Liver (tissue), 9 donors: Measurements from ENCODE around the gene CDCA3. TPM values are rescaled to one million over a fixed set of nuclear protein-coding genes. Genes with fewer than 3 reads are reported as not detected.

Source experiments
- DNase-seq: peaks from one replicate; pipeline ENCODE4 v3.0.0-alpha.2; 2017; ENCODE audit warnings: low spot score
- H3K27ac ChIP-seq, 2 donors: one replicate each; pipeline ENCODE4 v1.7.0; 2013; ENCODE audit warnings: inconsistent platforms in 2 of 2, low read length in 2 of 2, control low read depth in 1 of 2, low read depth in 1 of 2, mild to moderate bottlenecking in 1 of 2
- H3K27me3 ChIP-seq, 4 donors: one replicate each; pipeline versions ENCODE4 v1.6.1 to v1.7.0; 2013; ENCODE audit warnings: low read length in 3 of 4, inconsistent platforms in 1 of 4, mild to moderate bottlenecking in 1 of 4, moderate library complexity in 1 of 4; ENCODE audit not compliant: control insufficient read depth in 4 of 4, insufficient read depth in 4 of 4
- H3K36me3 ChIP-seq, 4 donors: one replicate each; pipeline versions ENCODE4 v1.6.1 to v1.7.0; 2013; ENCODE audit warnings: low read length in 3 of 4, mild to moderate bottlenecking in 3 of 4, low read depth in 1 of 4, moderate library complexity in 1 of 4; ENCODE audit not compliant: control insufficient read depth in 4 of 4, insufficient read depth in 3 of 4
- H3K4me1 ChIP-seq, 4 donors: one replicate each; pipeline versions ENCODE4 v1.6.1 to v1.7.0; 2013; ENCODE audit warnings: low read length in 3 of 4, mild to moderate bottlenecking in 3 of 4, moderate library complexity in 1 of 4; ENCODE audit not compliant: control insufficient read depth in 4 of 4, insufficient read depth in 4 of 4
- H3K4me3 ChIP-seq, 3 donors: one replicate each; pipeline versions ENCODE4 v1.6.1 to v1.7.0; 2013; ENCODE audit warnings: low read length in 3 of 3, control low read depth in 1 of 3, low read depth in 1 of 3, mild to moderate bottlenecking in 1 of 3
- H3K9ac ChIP-seq, 2 donors: one replicate each; pipeline ENCODE4 v1.7.0; 2013; ENCODE audit warnings: low read length in 2 of 2, mild to moderate bottlenecking in 2 of 2, moderate library complexity in 2 of 2, control low read depth in 1 of 2, low read depth in 1 of 2
- H3K9me3 ChIP-seq, 4 donors: one replicate each; pipeline versions ENCODE4 v1.6.1 to v1.7.0; 2013; ENCODE audit warnings: low read length in 3 of 4; ENCODE audit not compliant: control insufficient read depth in 4 of 4
- FOXA1 ChIP-seq: IDR thresholded peaks from 2 replicates; pipeline ENCODE4 v1.6.1; 2016; ENCODE audit warnings: antibody characterized with exemption
- FOXA2 ChIP-seq: IDR thresholded peaks from 2 replicates; pipeline ENCODE4 v1.6.1; 2016; ENCODE audit warnings: antibody characterized with exemption
- GABPA ChIP-seq, 2 donors: IDR thresholded peaks in 1 of 2; conservative IDR thresholded peaks in 1 of 2; 2 replicates each; pipeline ENCODE4 v1.6.1; 2016; ENCODE audit warnings: antibody characterized with exemption in 2 of 2, mild to moderate bottlenecking in 1 of 2, moderate library complexity in 1 of 2
- HNF4A ChIP-seq, 2 donors: conservative IDR thresholded peaks; 2 replicates each; pipeline ENCODE4 v1.6.1; 2016; ENCODE audit warnings: antibody characterized with exemption in 2 of 2, mild to moderate bottlenecking in 2 of 2
- HNF4G ChIP-seq: IDR thresholded peaks from 2 replicates; pipeline ENCODE4 v1.6.1; 2016; ENCODE audit warnings: antibody characterized with exemption
- JUND ChIP-seq, 2 donors: IDR thresholded peaks; 2 replicates each; pipeline ENCODE4 v1.6.1; 2016; ENCODE audit warnings: antibody characterized with exemption in 2 of 2
- NR2F2 ChIP-seq: IDR thresholded peaks from 2 replicates; pipeline ENCODE4 v1.6.1; 2016; ENCODE audit warnings: antibody characterized with exemption
- RAD21 ChIP-seq, 2 donors: IDR thresholded peaks; 2 replicates each; pipeline ENCODE4 v1.6.1; 2016; ENCODE audit warnings: antibody characterized with exemption in 2 of 2, mild to moderate bottlenecking in 2 of 2
- REST ChIP-seq: IDR thresholded peaks from 2 replicates; pipeline ENCODE4 v1.6.1; 2016; ENCODE audit warnings: antibody characterized with exemption, mild to moderate bottlenecking
- RXRA ChIP-seq, 2 donors: IDR thresholded peaks; 2 replicates each; pipeline ENCODE4 v1.6.1; 2017 to 2018; ENCODE audit warnings: antibody characterized with exemption in 2 of 2, mild to moderate bottlenecking in 1 of 2
- SP1 ChIP-seq: IDR thresholded peaks from 2 replicates; pipeline ENCODE4 v1.6.1; 2018; ENCODE audit warnings: antibody characterized with exemption, mild to moderate bottlenecking
- YY1 ChIP-seq: IDR thresholded peaks from 2 replicates; pipeline ENCODE4 v1.6.1; 2016; ENCODE audit warnings: antibody characterized with exemption, mild to moderate bottlenecking
- WGBS: extraction: QIAGEN DNeasy Blood & Tissue Kit; methylation state at CpG from one replicate; pipeline ENCODE4 v1.1.7; 2013; 5-methylcytosine and 5-hydroxymethylcytosine counted together
- polyA plus RNA-seq, 2 donors: library from polyadenylated mRNA; stranded (reverse) in 1 of 2; unstranded in 1 of 2; fragments of 200-250 nt in 1 of 2; fragments of >200 nt in 1 of 2; fragmentation: Nextera tagmentation in 1 of 2; extraction: Ambion mirVana in 1 of 2; gene quantifications; one replicate each; pipeline versions ENCODE4 v1.2.1 to v1.2.3, GENCODE V29; 2013 to 2015
- total RNA-seq, 2 donors: library from RNA; depleted of rRNA; stranded (reverse); fragments of >200 nt; gene quantifications; one replicate each; pipeline ENCODE4 v1.2.3, GENCODE V29; 2014
- TF ChIP-seq, protein P1 (sequence below): IDR thresholded peaks from 2 replicates; pipeline ENCODE4 v1.6.1; 2016; ENCODE audit warnings: antibody characterized with exemption
- TF ChIP-seq, protein P2 (sequence below): IDR thresholded peaks from 2 replicates; pipeline ENCODE4 v1.6.1; 2016; ENCODE audit warnings: antibody characterized with exemption
- TF ChIP-seq, protein P3 (sequence below): fragments of 150-350 bp; IDR thresholded peaks from 2 replicates; pipeline ENCODE4 v1.5.1; 2017; ENCODE audit warnings: improper control_type of control experiment, low read depth, low read length; ENCODE audit not compliant: missing input control
- TF ChIP-seq, protein P4 (sequence below): IDR thresholded peaks from 2 replicates; pipeline ENCODE4 v1.6.1; 2016; ENCODE audit warnings: antibody characterized with exemption
- donor health status: healthy.
- donor health status: healthy.
- donor health status: healthy.
- donor health status: healthy.
- donor health status: healthy.

The CDCA3 gene
- total and polyA plus RNA-seq, 4 donors = 0.25 to 26.0 (median 2.6) TPM

GRCh38 chr12:6820166-6820565 lies 30.9 kb downstream of the CDCA3 start:
- TF ChIP-seq REST = no peak
- TF ChIP-seq, protein P1, sequence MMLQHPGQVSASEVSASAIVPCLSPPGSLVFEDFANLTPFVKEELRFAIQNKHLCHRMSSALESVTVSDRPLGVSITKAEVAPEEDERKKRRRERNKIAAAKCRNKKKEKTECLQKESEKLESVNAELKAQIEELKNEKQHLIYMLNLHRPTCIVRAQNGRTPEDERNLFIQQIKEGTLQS = no peak
- TF ChIP-seq, protein P2, sequence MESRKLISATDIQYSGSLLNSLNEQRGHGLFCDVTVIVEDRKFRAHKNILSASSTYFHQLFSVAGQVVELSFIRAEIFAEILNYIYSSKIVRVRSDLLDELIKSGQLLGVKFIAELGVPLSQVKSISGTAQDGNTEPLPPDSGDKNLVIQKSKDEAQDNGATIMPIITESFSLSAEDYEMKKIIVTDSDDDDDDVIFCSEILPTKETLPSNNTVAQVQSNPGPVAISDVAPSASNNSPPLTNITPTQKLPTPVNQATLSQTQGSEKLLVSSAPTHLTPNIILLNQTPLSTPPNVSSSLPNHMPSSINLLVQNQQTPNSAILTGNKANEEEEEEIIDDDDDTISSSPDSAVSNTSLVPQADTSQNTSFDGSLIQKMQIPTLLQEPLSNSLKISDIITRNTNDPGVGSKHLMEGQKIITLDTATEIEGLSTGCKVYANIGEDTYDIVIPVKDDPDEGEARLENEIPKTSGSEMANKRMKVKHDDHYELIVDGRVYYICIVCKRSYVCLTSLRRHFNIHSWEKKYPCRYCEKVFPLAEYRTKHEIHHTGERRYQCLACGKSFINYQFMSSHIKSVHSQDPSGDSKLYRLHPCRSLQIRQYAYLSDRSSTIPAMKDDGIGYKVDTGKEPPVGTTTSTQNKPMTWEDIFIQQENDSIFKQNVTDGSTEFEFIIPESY = no peak
- TF ChIP-seq YY1 = no peak
- no peak for TF ChIP-seq NR2F2
- no peak for TF ChIP-seq HNF4G
- no peak for TF ChIP-seq FOXA1
- no peak for TF ChIP-seq JUND (IDR thresholded peaks at IDR 0.05)
- TF ChIP-seq, protein P3, sequence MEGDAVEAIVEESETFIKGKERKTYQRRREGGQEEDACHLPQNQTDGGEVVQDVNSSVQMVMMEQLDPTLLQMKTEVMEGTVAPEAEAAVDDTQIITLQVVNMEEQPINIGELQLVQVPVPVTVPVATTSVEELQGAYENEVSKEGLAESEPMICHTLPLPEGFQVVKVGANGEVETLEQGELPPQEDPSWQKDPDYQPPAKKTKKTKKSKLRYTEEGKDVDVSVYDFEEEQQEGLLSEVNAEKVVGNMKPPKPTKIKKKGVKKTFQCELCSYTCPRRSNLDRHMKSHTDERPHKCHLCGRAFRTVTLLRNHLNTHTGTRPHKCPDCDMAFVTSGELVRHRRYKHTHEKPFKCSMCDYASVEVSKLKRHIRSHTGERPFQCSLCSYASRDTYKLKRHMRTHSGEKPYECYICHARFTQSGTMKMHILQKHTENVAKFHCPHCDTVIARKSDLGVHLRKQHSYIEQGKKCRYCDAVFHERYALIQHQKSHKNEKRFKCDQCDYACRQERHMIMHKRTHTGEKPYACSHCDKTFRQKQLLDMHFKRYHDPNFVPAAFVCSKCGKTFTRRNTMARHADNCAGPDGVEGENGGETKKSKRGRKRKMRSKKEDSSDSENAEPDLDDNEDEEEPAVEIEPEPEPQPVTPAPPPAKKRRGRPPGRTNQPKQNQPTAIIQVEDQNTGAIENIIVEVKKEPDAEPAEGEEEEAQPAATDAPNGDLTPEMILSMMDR = no peak
- no peak for TF ChIP-seq HNF4A (conservative IDR thresholded peaks at IDR 0.05)
- TF ChIP-seq GABPA (IDR thresholded peaks at IDR 0.05 in 1 of 2, conservative IDR thresholded peaks at IDR 0.05 in 1 of 2) = no peak
- TF ChIP-seq, protein P4, sequence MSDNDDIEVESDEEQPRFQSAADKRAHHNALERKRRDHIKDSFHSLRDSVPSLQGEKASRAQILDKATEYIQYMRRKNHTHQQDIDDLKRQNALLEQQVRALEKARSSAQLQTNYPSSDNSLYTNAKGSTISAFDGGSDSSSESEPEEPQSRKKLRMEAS = no peak
- H3K9me3 ChIP-seq = no peaks in the 10 kb centered on the region
- H3K27ac ChIP-seq = peak overlapping the region; percentile 40 to 72
- peaks cover 0 to 38% (median 29%) of the 10 kb centered on the region in 4 donors for H3K4me1 ChIP-seq
- H3K36me3 ChIP-seq = no peaks in the 10 kb centered on the region
- peak overlapping the region in 2 of 3 donors; percentile 4 to 40 for H3K4me3 ChIP-seq
- H3K9ac ChIP-seq = peak overlapping the region in 1 of 2 donors; percentile 23
- WGBS = 51% methylated on average over 5 of the region's 5 CpGs
- no peak for DNase-seq
- H3K27me3 ChIP-seq = no peaks in the 10 kb centered on the region

DNA sequence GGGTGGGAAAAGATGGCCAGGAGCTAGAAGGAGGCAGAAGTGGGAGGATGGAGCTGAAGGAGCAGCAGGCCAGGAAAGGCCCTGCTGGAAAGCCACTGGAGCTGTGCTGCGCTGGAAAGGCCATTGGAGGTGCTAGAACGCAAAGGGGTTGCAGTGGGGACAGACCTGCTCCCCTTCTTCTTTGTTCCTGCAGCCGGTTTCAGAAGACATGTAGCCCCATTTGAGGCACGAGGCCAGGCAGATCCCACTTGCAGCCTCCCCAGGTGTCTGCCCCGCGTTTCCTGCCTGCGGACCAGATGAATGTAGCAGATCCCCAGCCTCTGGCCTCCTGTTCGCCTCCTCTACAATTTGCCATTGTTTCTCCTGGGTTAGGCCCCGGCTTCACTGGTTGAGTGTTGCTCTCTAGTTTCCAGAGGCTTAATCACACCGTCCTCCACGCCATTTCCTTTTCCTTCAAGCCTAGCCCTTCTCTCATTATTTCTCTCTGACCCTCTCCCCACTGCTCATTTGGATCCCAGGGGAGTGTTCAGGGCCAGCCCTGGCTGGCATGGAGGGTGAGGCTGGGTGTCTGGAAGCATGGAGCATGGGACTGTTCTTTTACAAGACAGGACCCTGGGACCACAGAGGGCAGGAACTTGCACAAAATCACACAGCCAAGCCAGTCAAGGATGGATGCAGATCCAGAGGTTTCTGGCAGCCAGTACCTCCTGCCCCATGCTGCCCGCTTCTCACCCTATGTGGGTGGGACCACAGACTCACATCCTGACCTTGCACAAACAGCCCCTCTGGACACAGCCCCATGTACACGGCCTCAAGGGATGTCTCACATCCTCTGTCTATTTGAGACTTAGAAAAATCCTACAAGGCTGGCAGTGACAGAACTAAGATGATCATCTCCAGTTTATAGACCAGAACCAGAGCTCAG lies 31.7 kb downstream of the CDCA3 start:
- 75% methylated on average over 13 of the region's 13 CpGs for WGBS
- H3K27ac ChIP-seq = peak overlapping the region; percentile 60 to 72
- DNase-seq = no peak
- no peaks in the 10 kb centered on the region for H3K36me3 ChIP-seq
- peaks cover 0 to 38% (median 28%) of the 10 kb centered on the region in 4 donors for H3K4me1 ChIP-seq
- H3K4me3 ChIP-seq = peak overlapping the region in 2 of 3 donors; percentile 26 to 71
- H3K9ac ChIP-seq = peak overlapping the region in 1 of 2 donors; percentile 77
- no peaks in the 10 kb centered on the region for H3K9me3 ChIP-seq
- H3K27me3 ChIP-seq = no peaks in the 10 kb centered on the region
- TF ChIP-seq, protein P2 = no peak
- TF ChIP-seq HNF4G (no peak), JUND (IDR thresholded peaks at IDR 0.05) (no peak), SP1 (no peak), FOXA2 (no peak), RXRA (IDR thresholded peaks at IDR 0.05) (no peak), RAD21 (IDR thresholded peaks at IDR 0.05) (no peak), GABPA (IDR thresholded peaks at IDR 0.05 in 1 of 2, conservative IDR thresholded peaks at IDR 0.05 in 1 of 2) (no peak)
- TF ChIP-seq, protein P1 = no peak
- TF ChIP-seq, protein P4 = no peak
